ENCODE results near the gene CCDC90B.

CCDC90B gene

GRCh38 chr11:83252266-83252665 lies 33.9 kb downstream of the CCDC90B start:
- DNase-seq (ENCODE audit: low read depth, low spot score) = no peak
- H3K4me3 ChIP-seq (ENCODE audit: low read length) = no peak overlapping the region

GRCh38 chr11:83249972-83250593 lies 36.1 kb downstream of the CCDC90B start:
- DNase-seq (ENCODE audit: low read depth, low spot score) = peak; percentile 41
- H3K4me3 ChIP-seq (ENCODE audit: low read length) = no peak overlapping the region

GRCh38 chr11:83249445-83249844 lies 36.7 kb downstream of the CCDC90B start:
- DNase-seq (ENCODE audit: low read depth, low spot score) = no peak
- no peak overlapping the region for H3K4me3 ChIP-seq (ENCODE audit: low read length)

GRCh38 chr11:83241291-83241946 lies 44.7 kb downstream of the CCDC90B start:
- peak; percentile 7 for DNase-seq (ENCODE audit: low read depth, low spot score)
- H3K4me3 ChIP-seq (ENCODE audit: low read length) = no peak overlapping the region

GRCh38 chr11:83238111-83238510 lies 48.1 kb downstream of the CCDC90B start:
- H3K4me3 ChIP-seq (ENCODE audit: low read length) = no peak overlapping the region

GRCh38 chr11:83235825-83236224 lies 50.3 kb downstream of the CCDC90B start:
- H3K4me3 ChIP-seq (ENCODE audit: low read length) = no peak overlapping the region
- no peak for DNase-seq (ENCODE audit: low read depth, low spot score)

More at GRCh38 chr11:83238111-83238510, 48.1 kb downstream of the CCDC90B start:
- no peak for DNase-seq (ENCODE audit: low read depth, low spot score)

GRCh38 chr11:83223457-83223856 lies 62.7 kb downstream of the CCDC90B start:
- DNase-seq (ENCODE audit: low read depth, low spot score) = no peak

GRCh38 chr11:83222499-83222898 lies 63.7 kb downstream of the CCDC90B start:
- no peak overlapping the region for H3K4me3 ChIP-seq (ENCODE audit: low read length)
- no peak for DNase-seq (ENCODE audit: low read depth, low spot score)

More at GRCh38 chr11:83223457-83223856, 62.7 kb downstream of the CCDC90B start:
- H3K4me3 ChIP-seq (ENCODE audit: low read length) = no peak overlapping the region

- H3K4me3 ChIP-seq (ENCODE audit: low read length) = no peak overlapping the region
- DNase-seq (ENCODE audit: low read depth, low spot score) = no peak
Measured at GRCh38 chr11:83221694-83222093, 64.5 kb downstream of the CCDC90B start.

- no peak overlapping the region for H3K4me3 ChIP-seq (ENCODE audit: low read length)
- no peak for DNase-seq (ENCODE audit: low read depth, low spot score)
Measured at GRCh38 chr11:83220260-83220659, 65.9 kb downstream of the CCDC90B start.

- DNase-seq (ENCODE audit: low read depth, low spot score) = no peak
Measured at GRCh38 chr11:83219095-83219494, 67.1 kb downstream of the CCDC90B start.

More at GRCh38 chr11:83219095-83219494, 67.1 kb downstream of the CCDC90B start:
- H3K4me3 ChIP-seq (ENCODE audit: low read length) = no peak overlapping the region

Data from Jurkat, Clone E6-1 (cell line).